H1 (cell line): Measurements from ENCODE around the gene GIMD1. TPM values are rescaled to one million over a fixed set of nuclear protein-coding genes. Genes with fewer than 3 reads are reported as not detected.

Source experiments
- CTCF ChIA-PET: fragments of 300-600 bp; sonication (Branson Sonifier 250); formaldehyde crosslinking; loops from one replicate; lab custom pipeline; 2021; ENCODE audit not compliant: partially characterized antibody; lab: Charles Lee
- POLR2A ChIA-PET: fragments of 300-600 bp; sonication (Branson Sonifier 250); formaldehyde crosslinking; loops from one replicate; lab custom pipeline; 2021; ENCODE audit warnings: inconsistent platforms; ENCODE audit not compliant: partially characterized antibody; lab: Charles Lee
- DNase-seq, 2 experiments: peaks; one replicate each; pipeline versions ENCODE4 v3.0.0 to v3.0.0-alpha.2; 2010 to 2022; ENCODE audit warnings: low spot score in 2 of 2, low read depth in 1 of 2, mixed read lengths in 1 of 2
- FAIRE-seq: peaks from 2 replicates; lab custom pipeline; 2011; peaks lifted over from hg19 to GRCh38; lab: Jason Lieb, UNC
- H2AFZ ChIP-seq: 2 replicates; pipeline ENCODE4 v1.8.1; 2012; ENCODE audit warnings: low read length, inconsistent platforms
- H2AK5ac ChIP-seq: 2 replicates; pipeline ENCODE4 v1.6.1; 2013; ENCODE audit warnings: low read depth, low read length
- H2BK120ac ChIP-seq: replicated peaks from 2 replicates; pipeline ENCODE3; 2013; ENCODE audit warnings: low read depth, low read length, inconsistent platforms
- H2BK12ac ChIP-seq: 2 replicates; pipeline ENCODE4 v1.6.1; 2013; ENCODE audit warnings: low read depth, low read length
- H2BK15ac ChIP-seq: 2 replicates; pipeline ENCODE4 v1.6.1; 2013; ENCODE audit warnings: low read length
- H2BK20ac ChIP-seq: 2 replicates; pipeline ENCODE4 v1.6.1; 2013; ENCODE audit warnings: low read length
- H2BK5ac ChIP-seq: 2 replicates; pipeline ENCODE4 v1.6.1; 2013; ENCODE audit warnings: low read depth, low read length
- H3K14ac ChIP-seq: 2 replicates; pipeline ENCODE4 v1.6.1; 2013; ENCODE audit warnings: inconsistent platforms; ENCODE audit not compliant: insufficient read length
- H3K18ac ChIP-seq: 2 replicates; pipeline ENCODE4 v1.6.1; 2013; ENCODE audit warnings: low read length; ENCODE audit errors: extremely low read depth
- H3K23ac ChIP-seq: 2 replicates; pipeline ENCODE4 v1.6.1; 2013; ENCODE audit warnings: inconsistent platforms; ENCODE audit not compliant: insufficient read length
- H3K23me2 ChIP-seq: 2 replicates; pipeline ENCODE4 v1.6.1; 2013; ENCODE audit warnings: low read depth, low read length
- H3K27ac ChIP-seq: 2 replicates; pipeline ENCODE4 v1.6.1; 2011; ENCODE audit warnings: low read depth, low read length, inconsistent platforms
- H3K27me3 ChIP-seq, 4 experiments: replicated peaks in 1 of 4; 1 replicate in 1 of 4; 2 replicates in 3 of 4; pipeline versions ENCODE4 v1.6.1 to v1.8.1; 2011 to 2013; ENCODE audit warnings: low read length in 3 of 4, mild to moderate bottlenecking in 3 of 4, inconsistent platforms in 2 of 4, mixed read lengths in 2 of 4, moderate library complexity in 1 of 4; ENCODE audit not compliant: control insufficient read depth in 3 of 4, insufficient read depth in 3 of 4; ENCODE audit errors: extremely low read depth in 1 of 4
- H3K36me3 ChIP-seq, 4 experiments: 2 replicates each; pipeline versions ENCODE4 v1.6.1 to v1.8.1; 2011 to 2013; ENCODE audit warnings: mild to moderate bottlenecking in 4 of 4, low read length in 3 of 4, moderate library complexity in 2 of 4, control low read depth in 1 of 4, inconsistent platforms in 1 of 4; ENCODE audit not compliant: insufficient read depth in 4 of 4, control insufficient read depth in 2 of 4
- H3K4ac ChIP-seq: replicated peaks from 2 replicates; pipeline ENCODE3; 2013; ENCODE audit warnings: low read length, low read depth, mixed read lengths, inconsistent platforms; ENCODE audit not compliant: insufficient read length
- H3K4me1 ChIP-seq, 4 experiments: replicated peaks in 1 of 4; 1 replicate in 1 of 4; 2 replicates in 3 of 4; pipeline versions ENCODE4 v1.6.1 to v1.8.1; 2011 to 2013; ENCODE audit warnings: low read length in 3 of 4, inconsistent platforms in 2 of 4, mixed read lengths in 1 of 4; ENCODE audit not compliant: insufficient read depth in 4 of 4, control insufficient read depth in 3 of 4
- H3K4me2 ChIP-seq, 2 experiments: 2 replicates each; pipeline versions ENCODE4 v1.6.1 to v1.8.1; 2011 to 2013; ENCODE audit warnings: low read depth in 2 of 2, low read length in 2 of 2, control low read depth in 1 of 2, inconsistent platforms in 1 of 2, mild to moderate bottlenecking in 1 of 2; ENCODE audit not compliant: insufficient read depth in 1 of 2
- H3K4me3 ChIP-seq, 4 experiments: fragments of 200-600, 300-600 bp in 1 of 4; sonication (generic), shearing (Covaris generic), sonication (Bioruptor Twin) in 1 of 4; 2 replicates each; pipeline versions ENCODE4 v1.5.1 to v1.8.1; 2011 to 2016; ENCODE audit warnings: low read length in 4 of 4, low read depth in 3 of 4, control low read depth in 2 of 4, inconsistent platforms in 2 of 4, mild to moderate bottlenecking in 2 of 4, mixed read lengths in 1 of 4, moderate library complexity in 1 of 4; ENCODE audit not compliant: insufficient read depth in 2 of 4; ENCODE audit errors: extremely low read depth in 1 of 4
- H3K56ac ChIP-seq: replicated peaks from 2 replicates; pipeline ENCODE3; 2013; ENCODE audit warnings: low read depth, mild to moderate bottlenecking, mixed read lengths, low read length, inconsistent platforms; ENCODE audit not compliant: insufficient read length
- H3K79me1 ChIP-seq: 2 replicates; pipeline ENCODE4 v1.6.1; 2013; ENCODE audit warnings: low read depth, low read length, control low read depth
- H3K79me2 ChIP-seq, 2 experiments: 2 replicates each; pipeline versions ENCODE4 v1.6.1 to v1.8.1; 2012 to 2013; ENCODE audit warnings: low read length in 2 of 2, mild to moderate bottlenecking in 2 of 2, inconsistent platforms in 1 of 2; ENCODE audit not compliant: insufficient read depth in 2 of 2, control insufficient read depth in 1 of 2
- H3K9ac ChIP-seq, 4 experiments: replicated peaks in 1 of 4; 1 replicate in 1 of 4; 2 replicates in 3 of 4; pipeline versions ENCODE4 v1.6.1 to v1.8.1; 2011 to 2013; ENCODE audit warnings: low read depth in 3 of 4, low read length in 3 of 4, control low read depth in 2 of 4, mild to moderate bottlenecking in 2 of 4, moderate library complexity in 2 of 4, inconsistent platforms in 1 of 4; ENCODE audit errors: extremely low read depth in 1 of 4
- H3K9me3 ChIP-seq, 2 experiments: 2 replicates each; pipeline versions ENCODE4 v1.6.1 to v1.8.1; 2012 to 2013; ENCODE audit warnings: mild to moderate bottlenecking in 2 of 2, moderate library complexity in 2 of 2, control low read depth in 1 of 2, inconsistent platforms in 1 of 2, low read depth in 1 of 2, low read length in 1 of 2, mixed read lengths in 1 of 2; ENCODE audit not compliant: insufficient read depth in 2 of 2
- H4K20me1 ChIP-seq, 2 experiments: replicated peaks in 1 of 2; 2 replicates each; pipeline versions ENCODE3 to v1.8.1; 2011 to 2013; ENCODE audit warnings: inconsistent platforms in 2 of 2, low read length in 2 of 2, mild to moderate bottlenecking in 1 of 2; ENCODE audit not compliant: insufficient read depth in 2 of 2, control insufficient read depth in 1 of 2
- H4K5ac ChIP-seq: 2 replicates; pipeline ENCODE4 v1.6.1; 2013; ENCODE audit warnings: low read length, low read depth, mixed read lengths, inconsistent platforms; ENCODE audit not compliant: insufficient read length
- H4K8ac ChIP-seq: 2 replicates; pipeline ENCODE4 v1.8.0; 2013; ENCODE audit warnings: mild to moderate bottlenecking, moderate library complexity, low read length, inconsistent platforms; ENCODE audit not compliant: insufficient read depth; ENCODE audit errors: extremely low read depth
- H4K91ac ChIP-seq: replicated peaks from 2 replicates; pipeline ENCODE3; 2013; ENCODE audit warnings: low read length, mixed read lengths, inconsistent platforms; ENCODE audit not compliant: insufficient read length
- ASH2L ChIP-seq: fragments of 200-600, 300-600 bp; sonication (generic); IDR thresholded peaks from one replicate; pipeline ENCODE4 v1.7.1; 2017; ENCODE audit warnings: low read length
- RAD21 ChIP-seq, 2 experiments: IDR thresholded peaks in 1 of 2; conservative IDR thresholded peaks in 1 of 2; 2 replicates each; pipeline ENCODE4 v1.6.1; 2011; ENCODE audit warnings: low read depth in 2 of 2, low read length in 2 of 2, improper control_type of control experiment in 1 of 2, inconsistent platforms in 1 of 2, mild to moderate bottlenecking in 1 of 2, moderate library complexity in 1 of 2
- SAP30 ChIP-seq: fragments of 300-600 bp; sonication (generic); IDR thresholded peaks from 2 replicates; pipeline ENCODE4 v1.7.1; 2012; ENCODE audit warnings: low read length, moderate library complexity, mild to moderate bottlenecking, inconsistent platforms; ENCODE audit not compliant: insufficient read depth, insufficient replicate concordance
- SP1 ChIP-seq: IDR thresholded peaks from 2 replicates; pipeline ENCODE4 v1.6.1; 2011; ENCODE audit warnings: low read depth, low read length
- WGBS, 2 experiments: shearing (Covaris generic) in 1 of 2; methylation state at CpG; one replicate each; pipeline versions ENCODE4 v1.1.6 to v1.1.7; 2013 to 2015; ENCODE audit warnings: low lambda C conversion rate in 2 of 2, mixed read lengths in 2 of 2, inconsistent platforms in 1 of 2, low coverage in 1 of 2, missing lambda C conversion rate in 1 of 2; ENCODE audit not compliant: insufficient replicate concordance in 2 of 2, insufficient coverage in 1 of 2, insufficient read length in 1 of 2; ENCODE audit errors: extremely low coverage in 1 of 2, missing lambda C conversion rate in 1 of 2; 5-methylcytosine and 5-hydroxymethylcytosine counted together
- polyA plus RNA-seq, 7 experiments: library from polyadenylated mRNA; depleted of rRNA in 3 of 7; stranded (reverse) in 5 of 7; unstranded in 2 of 7; fragments of >200 nt in 5 of 7; fragments of 200-250 nt in 2 of 7; gene quantifications; 1 replicate in 5 of 7; 2 replicates in 1 of 7; 4 replicates in 1 of 7; pipeline versions ENCODE4 v1.2.1 to v1.2.3, GENCODE V29; 2011 to 2013; ENCODE audit warnings: missing spikeins in 2 of 7, mixed read lengths in 2 of 7
- total RNA-seq: library from RNA; stranded (reverse); fragmentation: NEBNext Ultra II Directional; extraction: Animal tissue kit (Norgen Biotek cat#: 25700); gene quantifications from 2 replicates; pipeline ENCODE4 v1.2.1, GENCODE V29; 2021

Gene GIMD1
- total and polyA plus RNA-seq, 2 of the 8 experiments (the other 6 are each of a cell fraction or from before 2014, with no cell fraction given) = not detected

GRCh38 chr4:106344647-106344970, 24.0 kb downstream of the GIMD1 start:
- H3K79me2 ChIP-seq = peaks cover 0 to 5% of the 10 kb centered on the region in 2 experiments; a peak in 1 of 4 replicates
- no peak overlapping the region for H3K18ac ChIP-seq
- no peak overlapping the region for H3K27ac ChIP-seq
- H3K23ac ChIP-seq = no peak overlapping the region
- no peaks in the 10 kb centered on the region for H4K20me1 ChIP-seq
- H3K9ac ChIP-seq = no peak overlapping the region
- no peak overlapping the region for H2AK5ac ChIP-seq
- no peak for DNase-seq
- H3K56ac ChIP-seq = no peak overlapping the region
- no peak overlapping the region for H3K4ac ChIP-seq
- no peak overlapping the region for H4K91ac ChIP-seq
- H4K5ac ChIP-seq = no peak overlapping the region
- ChIA-PET CTCF (interaction anchor here (1.0 to 1.4 kb wide), 2 partner anchors 56 to 274 kb away, joined by 3 read pairs; no protein-coding TSS in a partner anchor), POLR2A (no interaction called here)
- H3K36me3 ChIP-seq = peaks cover 0 to 8% (median 0%) of the 10 kb centered on the region in 4 experiments; a peak in 3 of 8 replicates
- H2BK12ac ChIP-seq = no peak overlapping the region
- H3K4me1 ChIP-seq = no peaks in the 10 kb centered on the region
- H3K79me1 ChIP-seq = no peaks in the 10 kb centered on the region
- H2AFZ ChIP-seq = no peak overlapping the region
- H2BK20ac ChIP-seq = no peak overlapping the region
- FAIRE-seq = no peak
- H2BK15ac ChIP-seq = no peak overlapping the region
- H3K27me3 ChIP-seq = no peaks in the 10 kb centered on the region
- H3K14ac ChIP-seq = no peak overlapping the region
- H3K9me3 ChIP-seq = no peaks in the 10 kb centered on the region
- H3K23me2 ChIP-seq = no peaks in the 10 kb centered on the region
- no peak overlapping the region for H3K4me3 ChIP-seq
- no peak for TF ChIP-seq SP1
- no peak for TF ChIP-seq SAP30
- TF ChIP-seq ASH2L = no peak
- TF ChIP-seq RAD21 (IDR thresholded peaks at IDR 0.05 in 1 of 2, conservative IDR thresholded peaks at IDR 0.05 in 1 of 2; ENCODE audit: low read depth in 2 of 2, low read length in 2 of 2) = no peak
- H3K4me2 ChIP-seq = no peak overlapping the region
- H2BK5ac ChIP-seq = no peak overlapping the region
- no peak overlapping the region for H4K8ac ChIP-seq
- 94% methylated on average over 1 of the region's 1 CpG; no CpG with 5 or more reads in 1 of the 2 experiments for WGBS, 2 experiments
- H2BK120ac ChIP-seq = no peak overlapping the region
